Measurements from ENCODE around the gene CLEC9A.
"Not testable (repeated sequence)": the region's sequence is repeated elsewhere in the genome, so short reads cannot be mapped to it uniquely, and the experiment has no call there.

Gene CLEC9A

DNA sequence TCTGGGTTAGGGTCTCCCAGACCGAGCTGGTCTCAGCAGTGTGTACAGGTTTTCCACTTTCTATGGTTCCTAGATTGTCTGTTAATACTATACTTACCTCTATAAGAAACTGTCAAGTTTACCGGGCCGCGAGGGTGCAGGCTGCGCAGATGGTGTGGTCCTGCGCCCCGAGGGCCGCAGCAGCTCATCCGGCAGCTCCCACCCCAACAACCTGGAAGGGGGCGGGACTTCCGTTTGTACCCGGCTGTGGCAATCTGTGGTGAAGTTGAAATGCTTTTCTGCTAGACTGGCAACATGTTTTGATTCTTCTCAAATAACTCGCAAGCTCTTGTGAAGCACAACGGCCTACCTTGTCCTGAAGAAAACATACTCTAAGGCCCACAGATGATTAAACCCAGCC is at the start of gene CLEC9A:
Gene CLEC9A, plus strand, starts transcription at position 237 of the 400 bp plus-strand sequence. CDS start 22,006 bp downstream, outside the sequence.
- Mint-ChIP-seq H3K36me3 (no peaks in the 10 kb centered on the region), H3K4me1 (no peaks in the 10 kb centered on the region), H3K27ac (no peak within 1 kb of the TSS), H3K4me3 (no peak within 1 kb of the TSS), H3K9me3 (no peaks in the 10 kb centered on the region)
- ATAC-seq (no peak), DNase-seq (ENCODE audit: low spot score in 2 of 2) (no peak)

DNA sequence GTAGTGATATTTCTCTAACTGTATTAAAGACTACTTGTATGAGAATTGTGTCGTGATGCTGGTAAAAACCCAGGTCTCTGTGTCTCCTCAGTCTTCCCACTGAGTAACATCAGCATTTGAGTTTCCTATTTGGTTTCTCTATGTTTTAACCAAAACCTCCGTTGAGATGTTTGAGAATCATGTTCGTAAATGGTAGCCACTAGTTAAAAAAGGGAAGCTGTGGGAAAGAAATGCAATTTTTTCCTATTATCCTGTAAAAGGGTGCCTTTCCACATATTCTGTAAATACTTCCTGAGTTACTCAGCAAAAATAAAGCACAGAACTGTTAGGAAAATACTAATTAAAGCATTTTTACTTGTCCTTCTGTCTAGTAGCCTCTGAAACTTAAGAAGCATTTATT is 38.6 kb upstream of the CLEC9A start:
- Mint-ChIP-seq H3K27ac (no peak overlapping the region), H3K9me3 (no peaks in the 10 kb centered on the region), H3K4me3 (no peak overlapping the region), H3K4me1 (no peaks in the 10 kb centered on the region), H3K36me3 (no peaks in the 10 kb centered on the region)
- no peak for DNase-seq (ENCODE audit: low spot score in 2 of 2)
- ATAC-seq, result no peak

DNA sequence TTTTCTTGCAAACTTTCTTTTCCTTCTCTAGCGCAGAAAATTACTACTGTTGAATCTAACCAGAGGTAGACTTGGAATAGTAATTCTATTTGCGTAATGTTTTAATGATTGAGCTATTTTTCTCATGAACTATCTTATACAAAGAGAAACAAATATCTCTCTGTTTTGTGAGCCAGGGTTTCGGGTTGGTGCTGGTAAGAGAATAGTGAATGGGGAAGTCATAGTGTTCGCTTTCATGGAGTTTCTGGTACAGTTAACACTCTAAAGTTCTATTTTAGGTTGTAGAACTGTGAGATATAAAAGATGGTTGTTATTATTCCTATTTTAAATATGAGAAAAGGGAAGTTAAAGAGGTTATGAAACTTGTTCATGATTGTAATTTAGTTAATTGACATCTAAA is 38.2 kb upstream of the CLEC9A start:
- H3K9me3 Mint-ChIP-seq, result no peaks in the 10 kb centered on the region
- H3K4me3 Mint-ChIP-seq, result no peak overlapping the region
- no peaks in the 10 kb centered on the region for H3K36me3 Mint-ChIP-seq
- DNase-seq (ENCODE audit: low spot score in 2 of 2), result no peak
- ATAC-seq, result no peak
- no peaks in the 10 kb centered on the region for H3K4me1 Mint-ChIP-seq
- H3K27ac Mint-ChIP-seq, result no peak overlapping the region

DNA sequence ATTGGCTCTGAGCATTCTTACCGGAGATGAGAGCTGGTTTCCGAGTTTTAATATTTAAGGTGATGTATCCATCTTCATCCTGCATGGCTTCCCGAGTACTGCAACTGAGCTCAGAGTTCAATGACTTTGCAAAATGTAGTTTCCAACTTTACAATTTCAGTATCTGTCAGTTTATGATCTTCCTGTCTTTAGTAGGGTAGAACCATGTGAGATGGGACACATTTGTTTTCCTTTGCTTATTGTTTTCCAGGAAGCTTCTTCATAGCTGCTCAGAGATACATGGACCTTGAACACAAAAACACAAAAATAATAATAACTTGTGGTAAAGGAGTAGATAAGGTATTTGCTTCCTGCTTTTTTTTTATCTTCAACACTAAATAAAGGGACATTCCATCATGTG is 31.5 kb upstream of the CLEC9A start, which contains the start of gene CLEC1B:
Gene CLEC1B, minus strand, starts transcription at position 106 of the 400 bp plus-strand sequence. Its CDS starts 21 bp downstream, at position 85.
- H3K27ac Mint-ChIP-seq, result no peak within 1 kb of the TSS
- no peaks in the 10 kb centered on the region for H3K9me3 Mint-ChIP-seq

DNA sequence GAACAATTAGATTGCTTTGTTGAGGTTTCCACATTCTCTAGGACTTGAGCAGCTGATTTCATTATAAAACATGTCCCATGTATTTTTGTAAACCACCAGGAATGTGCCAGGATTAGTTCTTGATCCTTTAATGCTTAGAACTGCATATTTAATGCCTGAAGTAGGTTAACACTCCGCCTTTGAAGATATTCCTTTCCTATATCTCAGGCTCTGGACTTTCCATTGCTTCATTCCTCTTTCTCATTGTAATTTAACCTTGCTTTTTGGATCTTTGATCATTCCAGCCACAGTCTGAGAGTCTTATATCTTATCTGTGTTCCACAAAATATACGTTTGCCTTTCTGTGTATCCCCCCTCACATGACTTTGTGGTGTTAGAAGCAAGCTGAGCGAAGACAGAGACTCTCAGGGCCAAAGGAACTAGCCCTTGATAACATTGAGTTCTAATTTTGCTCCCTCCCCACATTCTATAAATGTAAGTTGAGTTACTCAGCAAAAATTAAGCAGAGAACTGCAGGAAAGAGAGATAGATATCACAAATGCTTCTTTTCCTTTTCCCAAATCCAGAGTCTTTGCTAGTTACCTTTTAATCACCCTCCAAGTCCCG is 29.2 kb upstream of the CLEC9A start:
- H3K4me3 Mint-ChIP-seq, result no peak overlapping the region
- no peaks in the 10 kb centered on the region for H3K36me3 Mint-ChIP-seq
- H3K27ac Mint-ChIP-seq, result no peak overlapping the region
- ATAC-seq (no peak), DNase-seq (ENCODE audit: low spot score in 2 of 2) (no peak)
- H3K4me1 Mint-ChIP-seq, result no peaks in the 10 kb centered on the region
- no peaks in the 10 kb centered on the region for H3K9me3 Mint-ChIP-seq

More for the DNA sequence above, 31.5 kb upstream of the CLEC9A start, which contains the start of gene CLEC1B:
- DNase-seq (ENCODE audit: low spot score in 2 of 2) (no peak), ATAC-seq (no peak)
- Mint-ChIP-seq H3K4me1 (no peaks in the 10 kb centered on the region), H3K36me3 (no peaks in the 10 kb centered on the region), H3K4me3 (no peak within 1 kb of the TSS)

DNA sequence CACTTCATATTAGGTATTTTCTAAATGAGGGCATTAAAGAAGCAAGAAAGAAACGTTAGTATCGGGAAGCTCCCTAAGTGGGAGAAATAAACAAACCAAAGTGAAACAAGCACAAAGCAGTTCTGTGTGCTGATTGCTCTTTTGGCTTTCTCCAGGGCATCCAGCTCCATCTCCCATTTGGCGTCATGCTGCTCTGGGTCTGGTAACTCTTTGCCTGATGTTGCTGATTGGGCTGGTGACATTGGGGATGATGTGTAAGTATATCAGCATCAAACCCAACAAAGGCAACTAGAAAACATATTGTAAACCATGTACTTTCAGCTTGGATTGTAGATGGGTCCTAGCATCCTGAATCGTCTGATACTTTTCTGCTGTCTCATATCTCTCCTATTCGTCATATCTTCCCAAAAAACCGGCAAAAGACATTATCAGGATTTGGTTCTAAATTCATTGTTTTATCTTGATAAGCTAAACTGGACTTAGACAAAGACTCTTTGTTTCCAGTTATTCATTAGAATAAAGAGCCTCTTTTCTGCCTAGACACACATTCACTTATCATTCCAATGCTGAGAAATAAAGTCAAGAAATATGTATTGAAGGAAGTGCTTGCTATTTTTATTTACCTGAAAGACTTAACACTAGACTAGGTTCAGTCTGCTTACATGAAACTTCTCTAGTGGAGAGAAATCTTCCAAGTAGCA is 17.7 kb upstream of the CLEC9A start:
- H3K4me1 Mint-ChIP-seq, result peaks cover 6% of the 10 kb centered on the region
- H3K36me3 Mint-ChIP-seq, result no peaks in the 10 kb centered on the region
- H3K4me3 Mint-ChIP-seq, result no peak overlapping the region
- H3K9me3 Mint-ChIP-seq, result no peaks in the 10 kb centered on the region
- H3K27ac Mint-ChIP-seq, result no peak overlapping the region
- DNase-seq (ENCODE audit: low spot score in 2 of 2) (no peak), ATAC-seq (no peak)

DNA sequence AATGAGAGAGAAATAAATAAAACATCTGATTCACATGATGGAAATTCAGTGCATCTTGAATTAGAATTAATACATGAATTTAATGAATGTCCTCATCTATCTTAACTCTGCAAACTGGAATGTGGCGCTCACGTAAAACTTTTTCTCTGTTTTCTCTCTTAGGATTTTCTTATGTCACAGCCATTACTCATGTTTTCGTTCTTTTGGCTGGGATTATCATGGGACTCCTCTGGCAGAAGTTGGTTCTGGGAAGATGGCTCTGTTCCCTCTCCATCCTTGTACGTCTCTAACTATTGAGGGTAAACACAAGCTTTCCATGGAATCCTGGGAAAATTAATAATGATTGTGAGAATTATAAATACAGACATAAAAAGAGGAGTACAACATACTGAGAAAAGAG is 15.0 kb upstream of the CLEC9A start:
- no peak for ATAC-seq
- H3K9me3 Mint-ChIP-seq, result no peaks in the 10 kb centered on the region
- no peaks in the 10 kb centered on the region for H3K36me3 Mint-ChIP-seq
- H3K4me3 Mint-ChIP-seq, result no peak overlapping the region
- no peaks in the 10 kb centered on the region for H3K4me1 Mint-ChIP-seq
- no peak for DNase-seq (ENCODE audit: low spot score in 2 of 2)
- H3K27ac Mint-ChIP-seq, result no peak overlapping the region

DNA sequence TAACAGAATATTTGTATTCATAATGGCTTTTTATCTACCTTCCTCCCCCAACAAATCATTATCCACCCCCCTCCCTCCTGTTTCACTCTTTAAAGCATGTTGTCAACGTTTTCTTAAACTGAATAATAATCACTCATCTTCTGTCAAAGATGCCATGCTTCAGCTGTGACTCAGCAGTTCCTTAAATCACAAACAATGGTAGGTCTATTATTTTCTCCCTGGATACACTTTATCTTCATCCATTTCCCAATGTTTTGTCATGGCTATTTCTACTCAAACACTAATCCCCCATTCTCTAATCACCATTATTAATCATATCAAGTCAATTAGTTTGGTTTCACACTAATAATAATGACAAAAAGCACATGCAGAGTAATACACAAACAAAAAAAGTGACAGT is 13.6 kb upstream of the CLEC9A start:
- H3K27ac Mint-ChIP-seq, result no peak overlapping the region
- no peaks in the 10 kb centered on the region for H3K4me1 Mint-ChIP-seq
- no peak overlapping the region for H3K4me3 Mint-ChIP-seq
- H3K9me3 Mint-ChIP-seq, result no peaks in the 10 kb centered on the region
- ATAC-seq (no peak), DNase-seq (ENCODE audit: low spot score in 2 of 2) (no peak)
- H3K36me3 Mint-ChIP-seq, result no peaks in the 10 kb centered on the region

DNA sequence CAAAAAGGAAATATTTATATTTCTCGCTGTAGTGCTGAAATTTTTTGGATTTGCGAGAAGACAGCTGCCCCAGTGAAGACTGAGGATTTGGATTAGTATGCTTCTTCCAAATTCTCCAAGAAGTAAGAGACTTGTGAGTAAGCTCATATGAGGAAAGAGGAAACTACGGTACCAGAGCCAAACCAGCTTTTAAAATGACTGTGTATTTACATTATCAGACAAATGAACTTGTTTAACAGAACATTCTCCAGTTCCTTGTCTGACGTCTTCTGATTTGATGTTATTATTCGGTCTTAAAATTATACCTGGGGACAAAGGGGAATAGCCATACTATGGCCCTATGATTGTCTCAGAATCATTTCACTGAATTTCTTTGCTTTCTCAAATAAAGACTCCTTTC is 12.1 kb upstream of the CLEC9A start:
- H3K36me3 Mint-ChIP-seq, result no peaks in the 10 kb centered on the region
- no peak overlapping the region for H3K4me3 Mint-ChIP-seq
- no peak for DNase-seq (ENCODE audit: low spot score in 2 of 2)
- no peaks in the 10 kb centered on the region for H3K4me1 Mint-ChIP-seq
- ATAC-seq, result no peak
- H3K9me3 Mint-ChIP-seq, result no peaks in the 10 kb centered on the region
- H3K27ac Mint-ChIP-seq, result no peak overlapping the region

DNA sequence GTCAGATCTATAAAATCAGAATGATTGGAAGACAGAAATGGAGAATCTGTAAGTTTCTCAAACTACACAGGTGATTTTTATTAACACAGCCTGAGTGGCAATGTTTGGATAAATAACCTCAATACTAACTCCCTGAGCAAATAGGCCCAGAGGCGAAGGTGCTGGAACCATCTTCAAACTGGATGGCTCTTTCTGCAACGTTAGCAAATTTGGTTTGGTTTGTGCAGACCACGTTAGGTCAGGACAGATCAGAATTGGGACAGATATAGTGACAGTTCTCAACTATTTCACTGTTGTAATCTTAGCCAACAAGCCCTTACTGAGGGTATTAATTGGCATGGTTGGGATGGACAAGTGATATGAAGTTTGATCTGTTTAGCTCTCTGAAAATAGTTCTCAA is 9.1 kb upstream of the CLEC9A start:
- Mint-ChIP-seq H3K27ac (no peak overlapping the region), H3K36me3 (no peaks in the 10 kb centered on the region), H3K4me3 (no peak overlapping the region), H3K4me1 (no peaks in the 10 kb centered on the region), H3K9me3 (no peaks in the 10 kb centered on the region)
- no peak for DNase-seq (ENCODE audit: low spot score in 2 of 2)
- ATAC-seq, result no peak

DNA sequence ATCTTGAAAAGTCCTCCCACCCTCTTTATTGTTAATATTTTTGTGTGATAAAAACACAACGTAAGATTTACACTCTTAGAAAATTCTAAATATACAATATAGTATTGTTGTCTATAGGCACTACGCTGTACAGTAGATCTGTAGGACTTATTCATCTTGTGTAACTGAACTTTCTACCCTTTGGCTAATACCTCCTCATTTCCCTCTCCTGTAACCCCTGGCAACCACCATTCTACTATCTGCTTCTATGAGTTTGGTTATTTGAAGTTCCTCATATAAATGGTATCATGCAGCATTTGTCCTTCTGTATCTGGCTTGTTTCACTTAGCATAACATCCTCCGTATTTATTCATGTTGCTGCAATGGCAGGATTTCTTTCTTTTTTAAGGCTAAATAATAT is 5.2 kb upstream of the CLEC9A start:
- Mint-ChIP-seq H3K27ac (no peak overlapping the region), H3K36me3 (no peaks in the 10 kb centered on the region), H3K4me3 (no peak overlapping the region), H3K4me1 (no peaks in the 10 kb centered on the region), H3K9me3 (no peaks in the 10 kb centered on the region)
- ATAC-seq (no peak), DNase-seq (ENCODE audit: low spot score in 2 of 2) (no peak)

DNA sequence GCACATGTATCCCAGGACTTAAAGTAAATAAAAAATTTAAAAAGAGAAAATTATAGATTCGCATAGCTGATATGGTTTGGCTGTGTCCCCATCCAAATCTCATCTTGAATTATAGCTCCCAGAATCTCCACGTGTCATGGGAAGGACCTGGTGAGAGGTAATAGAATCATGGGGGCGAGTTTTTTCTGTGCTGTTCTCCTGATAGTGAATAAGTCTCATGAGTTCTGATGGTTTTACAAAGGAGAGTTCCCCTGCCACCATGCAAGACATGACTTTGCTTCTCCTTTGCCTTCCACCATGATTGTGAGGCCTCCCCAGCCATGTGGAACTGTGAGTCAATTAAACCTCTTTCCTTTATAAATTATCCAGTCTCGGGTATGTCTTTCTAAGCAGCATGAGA is 3.8 kb upstream of the CLEC9A start:
- not testable (repeated sequence) for H3K4me3 Mint-ChIP-seq; H3K27ac Mint-ChIP-seq; DNase-seq (ENCODE audit: low spot score in 2 of 2); H3K4me1 Mint-ChIP-seq; ATAC-seq; H3K9me3 Mint-ChIP-seq; H3K36me3 Mint-ChIP-seq

DNA sequence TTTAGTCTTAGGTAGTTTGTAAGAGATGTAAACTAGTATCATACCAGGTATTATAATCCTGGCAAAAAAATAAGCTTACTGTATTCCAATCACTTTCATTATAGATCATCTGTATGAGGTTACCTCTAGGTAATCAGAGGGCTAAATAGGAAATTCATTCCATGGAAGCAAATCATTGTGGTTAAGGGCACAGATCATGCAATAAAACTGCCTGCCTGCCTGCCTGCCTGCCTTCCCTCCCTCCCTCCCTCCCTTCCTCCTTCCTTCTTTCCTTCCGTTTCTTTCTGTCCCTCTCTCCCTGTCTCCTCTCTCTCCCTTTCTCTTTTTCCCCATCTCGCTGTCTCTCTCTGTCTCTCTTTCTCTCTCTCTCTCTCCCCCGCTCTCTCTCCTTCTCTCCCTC is 3.2 kb upstream of the CLEC9A start:
- H3K4me3 Mint-ChIP-seq, result no peak overlapping the region
- H3K27ac Mint-ChIP-seq, result no peak overlapping the region
- no peaks in the 10 kb centered on the region for H3K36me3 Mint-ChIP-seq
- H3K9me3 Mint-ChIP-seq, result no peaks in the 10 kb centered on the region
- ATAC-seq (no peak), DNase-seq (ENCODE audit: low spot score in 2 of 2) (no peak)
- H3K4me1 Mint-ChIP-seq, result no peaks in the 10 kb centered on the region

DNA sequence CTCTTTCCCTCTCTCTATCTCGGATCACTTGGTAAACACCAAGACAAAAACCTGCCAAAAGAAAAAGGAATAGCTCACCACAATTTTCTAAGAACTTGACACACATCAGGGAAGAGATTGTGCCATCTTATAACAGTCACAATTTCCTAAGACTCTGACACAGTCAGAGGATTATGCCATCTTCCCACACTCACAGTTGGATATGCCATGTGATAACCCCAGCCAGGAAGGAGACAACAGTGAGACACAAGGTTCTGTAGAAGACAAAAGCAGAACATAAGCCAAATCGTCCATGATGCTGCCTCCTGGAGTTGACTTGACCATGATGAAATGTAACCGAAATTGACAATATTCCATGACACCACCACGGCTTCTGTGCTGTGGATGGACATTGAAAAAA is 2.8 kb upstream of the CLEC9A start:
- Mint-ChIP-seq H3K4me1 (no peaks in the 10 kb centered on the region), H3K27ac (no peak overlapping the region), H3K36me3 (no peaks in the 10 kb centered on the region), H3K4me3 (no peak overlapping the region), H3K9me3 (no peaks in the 10 kb centered on the region)
- ATAC-seq (no peak), DNase-seq (ENCODE audit: low spot score in 2 of 2) (no peak)

DNA sequence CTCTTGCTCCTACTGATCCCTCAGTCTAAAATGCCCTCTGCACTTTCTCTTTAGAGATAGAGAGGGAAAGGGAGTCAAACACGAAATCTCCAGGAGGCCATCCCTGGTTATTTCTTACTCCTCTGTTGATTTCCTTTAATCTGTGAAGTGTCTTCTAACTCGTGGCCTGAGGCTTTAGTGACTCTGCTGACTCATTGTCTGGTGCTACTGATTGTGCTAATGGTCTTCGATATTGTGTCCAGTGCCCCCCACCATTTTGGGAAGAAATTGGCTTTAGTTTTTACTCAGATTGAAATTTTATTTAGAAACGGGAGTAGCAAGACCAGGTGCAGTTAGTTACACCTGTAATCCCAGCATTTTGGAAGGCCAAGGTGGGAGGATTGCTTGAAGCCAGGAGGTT is 839 bp downstream of the CLEC9A start:
- no peak overlapping the region for H3K27ac Mint-ChIP-seq
- H3K9me3 Mint-ChIP-seq, result no peaks in the 10 kb centered on the region
- DNase-seq (ENCODE audit: low spot score in 2 of 2), result no peak
- H3K4me3 Mint-ChIP-seq, result no peak overlapping the region
- ATAC-seq, result no peak
- no peaks in the 10 kb centered on the region for H3K36me3 Mint-ChIP-seq
- H3K4me1 Mint-ChIP-seq, result no peaks in the 10 kb centered on the region

DNA sequence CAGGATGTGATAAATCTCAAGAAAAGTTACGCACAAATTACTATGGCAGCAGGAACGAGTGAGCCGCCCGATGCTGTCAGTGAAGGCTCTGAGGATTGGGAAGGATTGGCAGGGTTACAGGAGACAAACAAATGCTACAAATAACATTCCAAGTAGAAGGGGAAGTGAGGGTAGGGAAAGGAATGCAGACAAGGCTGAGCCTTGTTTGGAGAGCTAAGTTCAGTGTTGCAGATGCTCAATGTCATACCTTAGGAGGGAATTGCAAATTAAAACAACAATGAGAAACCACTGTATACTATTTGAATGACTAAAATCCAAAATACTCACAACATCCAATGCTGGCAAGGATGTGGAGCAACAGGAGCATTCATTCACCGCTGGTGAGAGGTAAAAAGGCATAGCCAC is 1.3 kb downstream of the CLEC9A start:
- Mint-ChIP-seq H3K9me3 (no peaks in the 10 kb centered on the region), H3K27ac (no peak overlapping the region), H3K4me1 (no peaks in the 10 kb centered on the region), H3K36me3 (no peaks in the 10 kb centered on the region), H3K4me3 (no peak overlapping the region)
- no peak for DNase-seq (ENCODE audit: low spot score in 2 of 2)
- ATAC-seq, result no peak

All from stimulated activated effector memory CD8-positive, alpha-beta T cell treated with anti-CD3 and anti-CD28 coated beads, Interleukin-12 subunit alpha, Interleukin-12 subunit beta, amount 100 ng/mL, for 72 hours (primary cell).